ENCODE measurements around the gene VHLL.
"Not testable (repeated sequence)": the region's sequence is repeated elsewhere in the genome, so short reads cannot be mapped to it uniquely, and the experiment has no call there.

The VHLL gene

DNA sequence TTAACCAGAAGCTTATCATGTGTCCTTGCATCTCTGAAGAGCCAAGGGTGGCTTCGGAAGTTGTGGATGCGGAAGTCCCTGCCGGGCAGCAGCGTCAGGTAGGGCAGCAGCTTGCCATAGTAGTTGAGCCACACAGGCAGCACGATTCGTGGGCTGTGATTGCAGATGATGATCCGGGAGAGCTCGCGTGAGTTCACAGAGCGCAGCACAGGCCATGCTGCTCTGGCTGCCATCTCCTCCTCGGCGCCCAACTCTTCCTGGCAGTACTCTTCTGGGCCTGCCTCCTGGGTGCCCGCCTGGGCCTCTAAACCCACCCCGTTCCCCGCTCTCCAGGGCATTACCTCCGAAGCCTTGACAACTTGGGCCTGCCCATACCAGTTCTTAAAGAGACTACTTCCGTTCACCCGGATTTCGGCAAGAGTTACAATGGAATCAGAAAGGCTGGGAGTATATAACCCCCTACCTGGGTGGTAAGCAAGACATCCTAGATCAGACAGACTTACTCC is at the start of gene VHLL:
Gene VHLL (minus strand): TSS at position 456 of the 506 bp plus-strand sequence. CDS start 118 bp downstream, at position 338.
- no peak for DNase-seq

DNA sequence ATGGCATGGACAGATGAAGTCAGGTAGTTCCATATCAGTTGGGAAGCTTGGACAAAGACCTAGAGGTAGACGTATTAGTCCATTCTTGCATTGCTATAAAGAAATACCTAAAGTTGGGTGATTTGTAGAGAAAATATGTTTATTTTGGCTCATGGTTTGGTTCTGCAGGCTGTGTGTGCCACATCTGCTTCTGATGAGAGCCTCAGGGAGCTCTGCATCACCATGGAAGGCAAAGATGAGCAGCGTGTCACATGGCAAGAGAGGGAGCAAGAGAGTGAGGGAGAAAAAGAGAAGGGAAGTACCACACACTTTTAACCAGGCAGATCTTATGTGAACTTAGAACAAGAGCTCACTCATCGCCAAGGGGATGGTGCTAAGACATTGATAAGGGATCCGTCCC is 48.2 kb upstream of the VHLL start:
- DNase-seq, result no peak

DNA sequence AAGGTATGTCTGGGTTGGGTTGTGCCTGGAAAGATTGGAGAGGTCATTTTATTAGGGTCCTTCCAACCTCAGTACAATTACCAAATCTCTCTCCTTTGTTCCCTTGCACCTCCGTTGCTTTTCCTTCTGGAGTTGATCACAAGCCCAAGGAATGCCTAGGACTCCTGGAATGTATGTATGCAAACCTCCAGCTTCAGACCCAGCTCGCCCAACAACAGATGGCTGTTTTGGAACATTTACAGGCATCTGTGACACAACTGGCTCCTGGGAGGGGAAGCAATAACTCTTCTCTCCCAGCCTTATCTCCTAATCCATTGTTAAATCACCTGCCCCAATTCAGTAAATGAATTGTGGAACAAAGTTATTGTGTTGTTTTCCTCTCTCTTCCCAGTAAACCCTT is 47.5 kb upstream of the VHLL start:
- no peak for DNase-seq

- not testable (repeated sequence) for DNase-seq
These were observed 46.9 kb upstream of the VHLL start for GRCh38 chr1:156346035-156346434.

DNA sequence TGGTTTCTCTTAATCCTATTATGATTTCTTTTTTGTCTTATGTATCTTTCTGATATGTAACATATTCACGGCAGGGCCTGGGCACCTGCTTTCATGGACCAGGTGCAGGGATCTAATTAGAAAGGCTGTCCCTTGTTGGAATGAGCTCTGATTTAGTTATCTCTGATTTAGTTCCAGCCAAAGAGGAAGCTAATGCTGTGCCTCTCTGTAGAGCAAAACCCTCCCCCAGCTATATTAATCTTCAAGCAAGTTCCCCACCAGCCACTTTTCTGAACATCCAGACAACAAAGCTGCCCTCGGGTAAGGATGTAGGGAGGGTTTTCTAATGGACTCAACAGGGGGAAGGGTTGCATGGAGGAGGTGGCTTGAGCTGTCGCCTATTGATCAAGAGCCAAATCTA is 45.3 kb upstream of the VHLL start:
- no peak for DNase-seq

- DNase-seq, result no peak
These were observed 43.3 kb upstream of the VHLL start for GRCh38 chr1:156342166-156342955.

DNA sequence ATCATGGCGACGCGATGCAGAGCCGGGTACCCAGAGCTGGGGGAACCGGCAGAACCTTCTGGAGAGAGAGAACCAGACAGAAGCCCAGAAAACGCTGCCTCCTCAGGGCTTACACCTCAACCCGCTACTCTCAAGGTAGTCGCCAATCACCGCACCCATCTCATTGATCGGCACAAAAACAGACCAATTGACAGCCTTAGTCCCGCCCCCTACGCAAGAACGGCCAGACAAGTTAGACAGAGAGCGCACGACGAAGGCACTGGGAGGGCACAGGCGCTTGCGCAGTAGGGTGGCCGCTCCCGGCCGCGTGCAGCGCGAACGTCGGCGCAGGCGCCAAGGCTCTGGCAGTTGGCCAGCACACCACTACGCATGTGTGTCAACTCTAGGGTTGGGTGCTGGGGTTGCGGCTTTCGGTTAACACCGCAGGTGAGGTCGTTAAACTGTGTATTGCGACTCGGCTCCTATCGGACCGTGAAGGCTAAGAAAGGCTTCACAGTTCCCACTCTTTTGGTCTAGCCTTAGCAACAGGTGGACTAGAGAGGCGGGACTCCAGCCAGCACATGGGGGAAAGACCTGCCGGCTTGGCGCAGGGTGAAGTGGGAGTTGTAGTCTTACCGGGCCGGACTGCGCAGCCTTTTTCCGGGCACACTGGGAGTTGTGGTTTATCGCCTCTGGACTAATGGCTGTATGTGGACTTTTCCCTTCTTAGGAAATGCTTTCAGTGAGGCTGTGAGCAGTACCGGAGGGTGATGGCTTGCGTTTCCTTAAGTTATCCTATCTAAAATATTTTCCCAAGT is 39.3 kb upstream of the VHLL start, which contains the start of the genes CCT3 and TSACC:
Gene CCT3 (minus strand): TSS at position 113 of the 797 bp plus-strand sequence. CDS start 108 bp downstream, at position 5.
Gene TSACC (plus strand): TSS at position 347 of the 797 bp plus-strand sequence. CDS start 1,232 bp downstream, outside the sequence.
- peak; percentile 99 for DNase-seq

DNA sequence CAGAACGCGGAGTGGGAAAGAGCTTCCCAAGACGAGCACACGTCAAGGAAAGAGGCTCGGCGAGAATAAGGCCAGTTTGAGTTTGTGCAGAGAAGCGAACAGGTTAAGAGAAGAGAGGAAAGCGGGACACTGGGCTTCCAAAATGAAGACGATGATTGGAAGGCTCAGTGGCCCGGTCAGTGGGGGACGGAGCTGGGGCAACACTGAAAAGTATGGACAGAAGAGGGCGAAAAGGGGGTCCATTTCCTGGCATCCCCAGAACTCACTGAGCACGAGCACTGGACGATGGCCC is 38.7 kb upstream of the VHLL start:
- DNase-seq, result no peak

DNA sequence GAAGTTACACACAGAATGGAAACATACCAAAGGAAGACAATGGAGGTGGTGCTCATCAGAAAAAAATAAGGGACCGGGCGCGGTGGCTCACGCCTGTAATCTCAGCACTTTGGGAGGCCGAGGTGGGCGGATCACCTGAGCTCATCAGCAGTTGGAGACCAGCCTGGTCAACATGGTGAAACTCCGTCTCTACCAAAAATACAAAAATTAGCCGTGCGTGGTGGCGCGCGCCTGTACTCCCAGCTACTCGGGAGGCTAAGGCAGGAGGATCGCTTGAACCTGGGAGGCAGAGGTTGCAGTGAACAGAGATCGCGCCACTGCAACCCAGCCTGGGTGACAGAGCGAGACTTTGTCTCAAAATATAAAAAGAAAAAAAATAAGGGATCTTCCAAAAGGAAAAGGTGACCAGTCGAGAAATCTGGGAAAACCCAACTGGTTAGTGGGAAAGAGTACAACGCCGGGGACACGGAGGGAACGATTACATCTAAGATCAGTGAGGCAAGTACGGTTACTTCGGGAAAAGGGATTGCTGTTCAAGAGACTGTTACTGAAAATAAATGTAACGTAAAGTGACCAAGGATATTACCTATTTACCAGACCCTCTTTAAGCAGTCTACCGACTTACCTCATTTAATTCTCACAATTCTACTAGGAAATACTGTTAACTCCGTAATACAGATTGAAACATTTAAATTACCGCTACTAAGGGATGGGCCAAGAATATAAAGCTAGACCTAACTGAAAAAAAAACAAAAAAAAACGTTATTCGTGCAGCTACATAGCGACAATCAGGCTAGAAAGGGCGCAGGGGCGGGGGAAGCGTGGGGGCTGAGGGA is 38.2 kb upstream of the VHLL start:
- no peak for DNase-seq

DNA sequence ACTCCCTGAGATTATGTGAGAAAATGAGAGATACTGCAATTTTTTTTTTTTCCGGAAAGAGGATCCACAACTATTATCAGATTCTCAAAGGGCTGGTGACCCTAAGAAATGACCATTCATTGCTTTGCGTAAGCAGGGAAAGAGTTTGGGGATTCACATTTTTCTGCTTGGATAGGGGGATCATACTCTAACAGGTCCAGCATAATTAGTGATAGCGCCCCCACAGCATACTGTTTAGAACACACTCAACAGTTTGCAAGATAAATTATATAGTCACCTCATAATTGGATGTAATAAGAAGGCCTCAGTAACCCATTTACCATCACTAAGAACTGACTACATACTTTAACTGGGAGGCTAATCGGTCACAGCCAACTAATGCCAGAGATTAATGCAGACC is 37.1 kb upstream of the VHLL start:
- DNase-seq, result no peak

DNA sequence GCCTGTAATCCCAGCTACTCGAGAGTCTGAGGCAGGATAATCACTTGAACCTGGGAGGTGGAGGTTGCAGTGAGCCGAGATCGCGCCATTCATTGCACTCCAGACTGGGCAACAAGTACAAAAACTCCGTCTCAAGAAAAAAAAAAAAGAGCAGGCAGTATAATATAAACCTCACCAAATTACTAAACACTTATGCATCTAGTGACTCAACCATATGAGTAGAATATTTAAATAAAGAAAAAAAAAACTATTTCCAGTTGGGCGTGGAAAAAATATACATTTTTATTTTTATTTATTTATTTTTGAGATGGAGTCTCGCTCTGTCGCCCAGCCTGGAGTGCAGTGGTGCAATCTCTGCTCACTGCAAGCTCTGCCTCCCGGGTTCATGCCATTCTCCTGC is 24.1 kb upstream of the VHLL start:
- not testable (repeated sequence) for DNase-seq

GRCh38 chr1:156320560-156320959 is 21.5 kb upstream of the VHLL start:
- no peak for DNase-seq

DNA sequence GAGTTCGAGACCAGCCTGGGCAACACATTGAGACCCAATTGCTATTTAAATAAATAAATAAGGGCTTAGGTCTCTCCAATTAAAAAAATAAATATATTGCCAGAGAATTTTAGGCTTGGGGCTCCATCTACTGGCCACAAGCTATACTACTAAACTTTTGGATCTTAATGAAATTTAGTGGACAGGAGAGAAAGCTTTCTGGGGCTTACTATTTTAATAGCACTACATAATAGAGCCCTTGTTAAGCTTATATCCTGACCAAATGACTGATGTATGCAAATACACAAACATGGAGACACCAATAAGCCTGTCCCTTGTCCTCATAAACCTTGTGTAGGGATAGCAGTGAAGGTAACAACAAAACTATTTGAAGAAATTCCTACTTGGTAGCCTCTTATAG is 20.6 kb upstream of the VHLL start:
- DNase-seq, result no peak

- no peak for DNase-seq
These were observed 17.8 kb upstream of the VHLL start for GRCh38 chr1:156316909-156317308.

- DNase-seq, result no peak
These were observed 11.9 kb upstream of the VHLL start for GRCh38 chr1:156310962-156311361.

- DNase-seq, result no peak
These were observed 9.0 kb upstream of the VHLL start for GRCh38 chr1:156308078-156308477.

DNA sequence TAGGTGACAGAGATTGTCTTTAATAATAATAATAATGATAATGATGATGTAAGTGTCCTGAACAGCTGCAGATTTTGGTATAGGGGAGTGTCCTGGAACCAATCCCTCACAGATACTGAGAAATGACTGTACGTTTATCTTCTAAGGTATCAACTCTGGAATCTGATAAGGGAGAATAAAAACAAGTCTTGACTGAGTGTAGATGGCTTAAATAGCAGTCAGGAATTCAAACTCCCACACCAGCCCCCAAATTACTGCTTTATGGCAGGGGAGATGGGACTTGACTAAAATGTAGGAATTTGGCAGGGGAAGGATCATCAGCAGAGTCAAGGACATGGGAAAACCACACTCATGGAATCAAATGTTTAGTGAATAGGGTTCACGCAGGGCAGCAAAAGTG is 6.1 kb upstream of the VHLL start:
- no peak for DNase-seq

DNA sequence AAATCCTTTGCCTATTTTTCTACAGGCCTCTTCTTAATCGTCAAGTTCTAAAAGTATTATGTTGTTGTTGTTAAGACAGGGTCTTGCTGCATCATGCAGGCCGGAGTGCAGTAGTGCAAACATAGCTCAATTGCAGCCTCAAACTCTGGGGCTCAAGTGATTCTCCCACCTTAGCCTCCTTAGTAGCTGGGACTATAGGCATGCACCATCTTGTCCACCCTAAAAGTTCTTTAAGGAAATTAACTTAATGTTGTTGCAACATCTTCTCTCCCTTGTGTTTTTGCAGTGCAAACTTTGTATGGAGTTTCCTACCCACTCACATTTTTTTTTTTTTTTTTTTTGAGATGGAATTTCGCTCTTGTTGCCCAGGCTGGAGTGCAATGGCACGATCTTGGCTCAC is 4.1 kb upstream of the VHLL start:
- DNase-seq, result no peak

DNA sequence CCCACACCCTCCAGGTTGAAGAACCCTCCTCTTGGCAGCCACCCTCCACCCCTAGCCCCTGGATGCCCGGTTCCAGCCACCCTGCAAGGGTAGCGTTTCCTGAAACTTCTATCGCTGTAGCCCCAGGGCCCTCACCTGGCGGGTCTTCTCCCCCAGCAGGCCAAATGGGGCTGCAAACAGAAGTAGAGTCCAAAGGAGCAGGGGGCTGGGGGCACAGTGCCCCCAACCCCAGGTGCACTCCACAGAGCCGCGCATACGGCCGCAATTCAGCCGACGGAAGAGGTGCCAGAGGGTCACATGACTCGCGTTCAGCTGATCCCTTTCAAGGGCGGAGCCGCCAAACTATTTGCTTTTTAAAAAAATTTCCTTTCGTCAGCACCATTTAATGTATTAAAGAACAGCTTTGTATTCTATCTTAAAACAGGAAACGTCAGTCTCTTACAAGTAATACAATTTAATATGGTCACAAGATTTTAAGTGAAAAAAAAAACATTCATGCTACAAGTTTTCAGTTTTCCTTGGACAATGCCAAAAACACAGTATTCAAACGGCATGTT is 3.6 kb downstream of the VHLL start, which contains the start of gene GLMP:
Gene GLMP (minus strand): TSS at position 289 of the 557 bp plus-strand sequence. CDS start 34 bp downstream, at position 255.
- peak; percentile 40 for DNase-seq

GRCh38 chr1:156293895-156294294 is 5.2 kb downstream of the VHLL start:
- DNase-seq, result no peak

GRCh38 chr1:156293098-156293434 is 6.0 kb downstream of the VHLL start:
- no peak for DNase-seq

GRCh38 chr1:156291226-156292061 is 7.7 kb downstream of the VHLL start:
- DNase-seq, result no peak

Measured in NCI-H2171 (cell line).